BE2C (cell line): ENCODE results near the gene PCDHB2.
A peak's percentile ranks its signal among the peaks of the same experiment; 100 is the strongest.
"Not testable (repeated sequence)": the region's sequence is repeated elsewhere in the genome, so short reads cannot be mapped to it uniquely, and the experiment has no call there.

Experiments used
- DNase-seq: peaks from one replicate; pipeline ENCODE4 v3.0.0-alpha.2; 2020
- H3K27me3 ChIP-seq: fragments of 250-450 bp; sonication (Bioruptor Pico); 2 replicates; pipeline ENCODE4 v1.5.1; 2020; ENCODE audit warnings: mild to moderate bottlenecking
- H3K36me3 ChIP-seq: fragments of 250-450 bp; sonication (Bioruptor Pico); 2 replicates; pipeline ENCODE4 v1.5.1; 2020; ENCODE audit warnings: mild to moderate bottlenecking
- H3K4me1 ChIP-seq: fragments of 250-450 bp; sonication (Bioruptor Pico); 2 replicates; pipeline ENCODE4 v1.5.1; 2020
- H3K4me3 ChIP-seq: 2 replicates; pipeline ENCODE4 v1.5.1; 2011; ENCODE audit warnings: low read depth, low read length
- H3K9me3 ChIP-seq: fragments of 250-450 bp; sonication (Bioruptor Pico); 2 replicates; pipeline ENCODE4 v1.5.1; 2020
- CTCF ChIP-seq: IDR thresholded peaks from 2 replicates; pipeline ENCODE4 v1.5.1; 2012; ENCODE audit warnings: mild to moderate bottlenecking, low read depth, low read length

The PCDHB2 gene

GRCh38 chr5:141135030-141135717, 40.8 kb downstream of the PCDHB2 start, which contains the start of gene PCDHB5:
Gene PCDHB5 (plus strand): TSS chr5:141135206. CDS start chr5:141135435, 229 bp downstream.
- TF ChIP-seq CTCF = peak; percentile 54
- H3K4me3 ChIP-seq = no peak within 1 kb of the TSS
- H3K36me3 ChIP-seq = no peaks in the 10 kb centered on the region
- H3K4me1 ChIP-seq = no peaks in the 10 kb centered on the region
- H3K9me3 ChIP-seq = no peaks in the 10 kb centered on the region; the same call in 1 of the 2 replicates
- no peaks in the 10 kb centered on the region for H3K27me3 ChIP-seq
- DNase-seq = peak; percentile 42

- H3K4me3 ChIP-seq = no peak overlapping the region
- no peaks in the 10 kb centered on the region for H3K27me3 ChIP-seq
- no peaks in the 10 kb centered on the region for H3K36me3 ChIP-seq
- DNase-seq = no peak
- no peak for TF ChIP-seq CTCF
- H3K4me1 ChIP-seq = no peaks in the 10 kb centered on the region
- H3K9me3 ChIP-seq = no peaks in the 10 kb centered on the region; the same call in 1 of the 2 replicates
These were observed 41.4 kb downstream of the PCDHB2 start for GRCh38 chr5:141135718-141136266.

GRCh38 chr5:141137346-141137745, 42.9 kb downstream of the PCDHB2 start:
- DNase-seq, H3K4me3 ChIP-seq: not testable (repeated sequence)

More at GRCh38 chr5:141137346-141137745, 42.9 kb downstream of the PCDHB2 start:
- H3K4me1 ChIP-seq, H3K9me3 ChIP-seq, H3K36me3 ChIP-seq, H3K27me3 ChIP-seq: not testable (repeated sequence)
